Hepatic stellate cell (primary cell): ENCODE data around the gene TSPEAR.

Experiments used
- DNase-seq: peaks from one replicate; pipeline ENCODE4 v3.0.0; 2011; ENCODE audit warnings: low spot score

Gene TSPEAR

DNA sequence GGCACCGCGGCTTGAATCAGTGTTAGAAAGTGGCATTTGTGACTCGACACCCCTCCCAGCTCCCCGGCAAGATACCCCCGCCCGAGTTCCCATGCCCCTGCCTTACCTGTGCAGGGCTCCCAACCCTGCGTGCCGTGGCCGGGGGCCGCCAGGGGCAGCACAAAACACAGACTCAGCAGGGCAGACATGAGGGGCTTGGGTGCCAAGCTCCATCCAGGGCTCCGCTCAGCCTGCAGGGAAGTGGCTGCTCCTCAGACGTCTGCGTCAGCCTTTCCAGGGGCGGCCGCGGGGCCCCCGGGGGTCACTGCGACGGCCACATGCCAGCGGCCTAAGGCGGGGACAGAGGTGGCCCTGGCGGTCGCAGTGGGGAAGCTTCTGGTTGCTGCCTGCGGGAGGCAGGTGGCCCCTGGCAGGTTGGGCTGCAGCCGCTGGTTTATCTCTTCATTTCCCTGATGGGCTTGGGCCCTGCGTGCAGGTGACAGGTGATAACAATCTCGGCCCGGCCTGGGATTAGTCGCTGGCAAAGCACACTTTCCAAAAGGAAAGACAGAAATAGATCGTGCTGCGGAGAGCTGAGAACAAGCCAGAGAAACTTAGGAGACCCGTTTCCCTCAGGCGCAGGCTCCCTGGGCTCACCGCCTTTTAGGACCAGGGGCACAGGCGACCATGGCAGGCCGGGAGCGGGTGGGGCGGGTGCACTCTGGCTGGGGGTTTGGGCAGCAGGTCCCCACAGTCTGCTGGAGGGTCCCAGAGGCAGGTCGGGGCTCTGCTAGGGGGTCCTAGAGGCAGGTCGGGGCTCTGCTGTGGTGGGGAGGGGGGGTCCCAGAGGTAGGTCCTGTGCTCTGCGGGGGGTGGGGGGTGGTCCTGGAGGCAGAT lies at the start of gene TSPEAR:
TSS of gene TSPEAR (minus strand) at position 246 of the 876 bp plus-strand sequence. CDS start at position 188, 58 bp downstream.
- DNase-seq: no peak

- no peak for DNase-seq
These were observed 49.0 kb upstream of the TSPEAR start for GRCh38 chr21:44760376-44760775.

DNA sequence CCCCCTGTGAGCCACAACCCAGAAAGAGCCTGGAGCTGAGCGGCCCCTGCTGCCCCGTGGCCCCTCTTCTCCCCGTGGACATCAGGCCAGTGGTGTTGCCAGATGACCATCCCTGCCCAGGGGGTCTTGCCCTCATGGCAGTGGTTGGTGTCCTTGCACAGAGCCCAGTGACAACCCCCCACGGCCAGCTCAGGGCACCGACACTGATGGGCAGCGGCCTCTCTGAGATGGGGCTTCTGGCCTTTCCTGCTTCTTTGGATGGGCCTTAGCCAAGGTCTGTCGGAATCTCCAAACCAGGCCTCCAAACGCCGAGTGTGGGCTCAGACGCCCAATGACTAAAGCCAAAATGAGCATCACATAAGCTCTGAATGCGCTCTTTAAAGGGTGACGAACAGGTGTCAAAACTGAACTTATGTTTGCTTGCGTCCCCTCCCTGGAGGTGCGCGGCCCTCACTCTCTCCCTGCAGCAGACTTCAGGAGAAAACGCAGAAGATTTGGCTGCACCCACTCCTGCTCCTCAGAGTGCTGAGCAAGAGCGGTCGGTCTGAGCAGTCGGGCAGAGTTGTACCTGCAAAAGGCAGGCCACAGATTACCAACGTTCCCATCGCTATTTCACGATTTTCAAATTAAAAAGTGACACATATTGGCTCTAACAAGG lies 48.4 kb upstream of the TSPEAR start:
- no peak for DNase-seq

- DNase-seq: no peak
These were observed 47.6 kb upstream of the TSPEAR start for GRCh38 chr21:44758781-44759627.

- no peak for DNase-seq
These were observed 46.8 kb upstream of the TSPEAR start for GRCh38 chr21:44758141-44758561.

DNA sequence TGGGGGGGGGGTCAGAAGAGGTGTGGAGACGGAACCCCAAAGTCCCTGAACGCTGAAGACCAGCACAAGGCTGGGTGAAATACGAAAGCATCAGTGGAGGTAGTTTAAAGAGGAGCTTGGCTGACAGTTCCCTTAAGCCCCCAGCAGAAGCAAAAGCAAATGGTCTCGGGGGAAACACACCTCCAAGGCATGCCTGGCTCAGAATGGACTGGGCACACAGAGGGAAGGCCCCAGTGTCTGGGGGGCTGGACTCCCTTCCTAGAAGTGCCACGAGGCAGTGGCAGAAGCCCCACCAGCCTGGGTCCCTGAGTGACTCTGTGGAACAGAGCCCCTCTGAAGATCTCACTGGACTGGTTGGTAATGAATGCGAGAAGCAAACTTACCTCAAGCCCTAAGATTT lies 46.4 kb upstream of the TSPEAR start:
- DNase-seq: no peak

DNA sequence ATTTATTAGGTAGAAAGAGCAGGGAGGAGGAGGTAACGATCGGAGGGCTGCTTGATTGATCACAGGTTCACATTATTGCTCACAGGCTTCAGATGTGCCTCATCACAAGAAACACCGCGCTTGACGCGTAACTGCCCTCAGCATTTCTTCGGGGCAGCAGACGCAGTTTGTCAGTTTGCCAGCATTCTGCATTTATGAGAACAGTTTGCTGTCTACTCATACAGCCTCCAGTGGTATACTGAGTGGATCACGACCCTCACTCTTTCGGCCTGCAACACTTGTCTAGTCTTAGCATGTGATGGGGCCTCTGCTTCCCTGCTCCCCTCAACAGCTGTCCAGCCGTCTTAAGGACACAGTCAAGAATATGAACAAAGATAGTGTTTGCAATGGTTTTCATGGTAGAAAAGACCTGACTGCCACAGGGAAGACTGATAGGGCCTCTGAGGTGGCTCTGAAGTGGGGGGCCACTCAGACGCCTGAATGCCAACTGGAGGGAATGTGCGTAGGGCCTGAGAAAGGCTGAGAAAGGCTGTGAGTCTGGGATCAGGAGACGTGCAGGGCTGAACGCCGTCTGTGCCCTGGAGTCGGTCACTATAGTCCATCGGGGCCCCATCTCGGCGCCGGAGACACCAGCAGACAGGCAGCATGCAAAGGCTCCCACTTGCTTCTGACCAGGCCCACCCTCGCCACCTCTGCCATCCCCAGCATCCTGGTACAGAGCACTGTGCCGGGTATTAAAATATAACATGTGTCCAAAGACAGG lies 45.2 kb upstream of the TSPEAR start:
- no peak for DNase-seq

- peak; percentile 65 for DNase-seq
These were observed 43.9 kb upstream of the TSPEAR start for GRCh38 chr21:44755227-44755626.

DNA sequence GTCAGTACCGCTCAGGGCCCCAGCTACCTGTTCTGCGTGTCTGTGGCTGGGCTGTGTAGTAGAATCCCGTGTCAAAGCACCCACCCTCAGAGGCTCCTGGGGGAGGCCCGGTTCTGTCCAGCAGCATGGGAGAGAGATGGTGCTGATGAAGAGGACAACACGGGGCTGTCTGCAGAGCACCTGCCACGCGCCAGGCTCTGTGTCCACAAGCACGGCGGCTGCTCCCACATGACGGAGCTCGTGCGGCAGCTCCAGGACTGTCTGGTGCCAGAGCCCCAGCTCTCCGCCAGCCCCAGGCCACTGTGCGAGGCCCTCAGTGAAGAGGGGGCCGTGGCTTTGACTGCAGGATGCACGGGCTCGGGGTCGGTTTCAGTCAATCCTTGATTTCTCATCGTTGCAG lies 42.0 kb upstream of the TSPEAR start:
- no peak for DNase-seq

- DNase-seq: no peak
These were observed 41.4 kb upstream of the TSPEAR start for GRCh38 chr21:44752671-44753235.

DNA sequence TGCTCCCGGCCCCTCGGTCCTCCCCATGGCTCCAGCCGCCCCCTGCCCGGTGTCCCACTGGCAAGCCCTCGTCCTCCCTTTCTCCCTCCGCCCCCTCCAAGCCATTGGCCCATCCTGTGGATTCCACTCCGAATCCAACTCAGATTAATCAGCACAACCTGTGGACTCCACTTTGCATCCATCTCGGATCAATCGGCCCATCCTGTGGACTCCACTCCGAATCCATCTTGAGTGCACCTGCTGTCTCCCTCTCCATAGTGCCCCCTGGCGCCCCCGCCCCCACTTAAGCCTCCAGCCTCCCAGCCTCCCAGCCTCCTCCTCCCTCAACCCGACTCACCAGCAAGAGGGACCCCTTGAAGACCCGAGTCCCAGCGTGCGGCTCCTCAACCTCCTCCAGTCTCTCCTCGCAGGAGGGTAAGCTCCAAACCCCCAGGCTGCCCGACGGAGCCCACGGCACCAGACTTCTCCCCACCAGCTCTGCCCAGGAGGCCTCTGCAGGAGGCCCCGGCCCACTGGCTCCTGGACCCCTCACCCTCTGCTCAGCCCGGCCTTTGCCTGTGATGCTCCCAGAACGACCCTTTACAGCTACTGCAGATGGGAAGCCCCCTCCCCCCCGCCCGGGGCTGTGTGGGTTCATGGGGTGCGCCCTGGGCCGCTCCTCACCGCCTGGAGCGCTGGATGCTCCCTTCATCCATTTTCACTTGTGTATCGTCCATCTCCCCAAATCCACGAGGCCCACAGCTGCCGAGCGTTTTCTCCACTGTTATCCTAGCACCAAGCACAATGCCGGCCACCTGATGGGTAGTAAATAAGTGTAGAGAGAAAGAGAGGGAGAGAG lies 40.6 kb upstream of the TSPEAR start:
- DNase-seq: no peak

GRCh38 chr21:44751186-44751798 lies 39.9 kb upstream of the TSPEAR start:
- DNase-seq: no peak

GRCh38 chr21:44750675-44751025 lies 39.3 kb upstream of the TSPEAR start:
- DNase-seq: no peak

DNA sequence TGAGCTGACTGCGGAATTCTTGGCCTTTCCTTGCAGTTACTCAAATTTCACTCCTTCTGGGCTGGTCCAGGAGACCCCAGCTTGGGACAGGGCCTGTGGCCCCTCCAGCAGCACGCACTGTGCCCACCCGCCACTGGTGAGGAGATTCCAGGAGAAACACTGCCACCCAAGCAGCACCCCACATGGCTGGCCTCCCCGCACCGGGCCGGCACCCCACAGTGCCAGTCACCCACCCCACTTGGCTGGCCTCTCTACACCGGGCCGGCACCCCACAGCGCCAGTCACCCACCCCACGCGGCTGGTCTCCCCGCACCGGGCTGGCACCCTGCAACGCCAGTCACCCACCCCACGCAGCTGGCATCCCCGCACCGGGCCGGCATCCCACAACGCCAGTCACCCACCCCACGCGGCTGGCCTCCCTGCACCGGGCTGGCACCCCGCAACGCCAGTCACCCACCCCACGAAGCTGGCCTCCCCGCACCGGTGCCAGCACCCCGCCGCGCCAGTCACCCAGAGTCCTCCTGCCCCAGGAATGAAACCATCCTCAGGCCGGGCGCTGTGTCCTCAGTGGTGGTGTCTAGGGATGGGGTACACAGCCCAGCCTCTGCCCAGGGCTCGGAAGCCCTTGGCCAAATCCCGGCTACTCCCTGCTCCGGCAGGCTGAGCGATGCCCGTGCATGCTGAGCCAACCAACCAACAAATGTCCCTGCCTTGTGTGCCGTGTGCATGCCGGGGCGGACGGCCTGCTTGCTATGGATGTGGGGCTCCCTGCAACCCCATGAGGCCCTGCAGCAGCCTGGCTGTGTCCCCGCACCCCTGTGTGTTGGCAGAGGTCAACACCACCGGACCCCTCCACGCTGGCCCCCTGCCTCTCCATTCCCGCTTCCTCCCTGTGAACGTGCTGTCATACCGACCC lies 38.6 kb upstream of the TSPEAR start:
- no peak for DNase-seq

GRCh38 chr21:44749116-44749758 lies 37.9 kb upstream of the TSPEAR start:
- no peak for DNase-seq

- DNase-seq: no peak
These were observed 37.2 kb upstream of the TSPEAR start for GRCh38 chr21:44748621-44749020.

DNA sequence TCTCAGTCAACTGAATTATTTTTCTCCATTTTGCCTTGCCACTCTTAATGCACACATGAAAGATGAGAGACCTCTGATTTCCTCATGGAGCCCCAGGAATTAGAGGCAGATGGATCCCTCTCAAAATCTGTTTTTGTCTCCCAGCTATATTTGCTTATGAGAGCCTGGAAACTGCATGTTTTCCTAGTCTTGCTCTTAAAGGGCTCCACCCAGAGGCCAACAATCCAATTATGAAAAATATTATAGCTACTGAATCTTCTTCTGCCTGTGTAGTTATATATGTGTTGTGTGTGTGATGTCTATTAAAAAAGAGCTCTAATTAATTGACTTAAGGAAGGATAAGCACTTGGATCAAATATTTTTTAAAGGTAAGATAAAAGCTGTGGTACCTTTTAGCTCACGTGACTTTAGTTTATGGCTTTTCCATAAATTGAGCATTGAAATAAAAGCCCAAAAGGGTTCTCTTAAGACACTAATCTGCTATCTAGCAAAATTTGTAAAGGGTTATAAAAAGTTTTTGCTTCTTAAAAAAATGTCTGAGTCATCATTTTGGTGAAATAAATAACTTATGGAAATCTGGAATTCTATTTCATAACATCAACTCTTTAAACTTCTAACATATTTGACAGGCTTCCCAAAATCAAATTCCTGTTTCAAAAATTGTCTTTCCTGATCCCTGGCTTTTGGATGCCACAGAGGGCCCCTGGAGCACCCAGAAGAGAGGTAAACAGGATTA lies 31.2 kb upstream of the TSPEAR start:
- DNase-seq: no peak

GRCh38 chr21:44741921-44742320 lies 30.5 kb upstream of the TSPEAR start:
- DNase-seq: no peak
